Measurements from ENCODE around the gene RAP1GAP.

RAP1GAP gene

DNA sequence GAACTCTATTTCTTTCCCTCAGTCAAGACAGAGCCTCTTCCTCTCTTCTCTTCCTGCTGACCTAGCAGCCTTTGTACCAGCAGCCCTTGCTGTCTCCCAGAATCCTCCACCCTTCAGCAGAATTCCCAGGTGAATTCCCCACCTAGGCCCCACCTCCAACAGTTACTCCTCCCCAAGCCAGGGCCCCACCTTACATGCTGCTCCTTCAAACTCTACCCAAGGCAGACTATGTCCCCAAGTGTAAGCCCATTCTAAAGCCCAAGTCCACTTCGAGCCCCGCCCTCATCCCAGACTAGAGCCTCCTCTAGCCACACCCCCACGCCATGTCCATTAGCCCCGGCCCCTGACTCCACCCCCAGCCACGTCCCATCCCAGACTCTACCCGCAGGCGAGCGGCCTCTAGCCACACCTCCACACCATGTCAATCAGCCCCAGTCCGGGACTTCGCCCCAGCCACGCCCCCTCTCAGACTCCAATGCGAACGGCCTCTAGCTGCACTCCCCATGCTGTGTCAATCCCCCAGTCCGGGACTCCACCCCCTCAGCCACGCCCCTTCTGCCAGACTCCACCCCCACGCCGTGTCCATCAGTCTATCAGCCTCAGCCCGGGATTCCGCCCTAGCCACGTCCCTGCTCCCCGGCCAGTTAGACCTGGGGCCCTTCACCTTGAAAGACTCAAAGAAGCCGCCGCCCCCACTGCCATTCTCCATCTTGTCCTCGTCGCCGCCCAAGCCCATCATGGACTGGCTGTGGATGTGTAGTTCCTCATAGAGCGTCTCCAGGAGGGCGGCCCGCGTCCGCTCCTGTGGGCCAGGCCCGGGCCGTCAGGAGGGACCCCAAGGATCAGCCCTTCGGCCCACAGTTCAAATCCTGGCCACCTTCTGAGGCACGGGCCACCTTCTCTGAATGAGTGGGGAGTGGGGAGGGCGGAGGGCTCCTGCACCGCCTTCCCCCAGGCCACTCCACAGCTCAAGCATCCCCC, 61.3 kb downstream of the RAP1GAP start:
- TF ChIP-seq CTCF (IDR thresholded peaks at IDR 0.05; ENCODE audit: borderline replicate concordance, control extremely low read depth, extremely low read depth, insufficient read depth, missing control alignments), result no peak
- peak; percentile 97 for DNase-seq (ENCODE audit: low spot score)
- in situ Hi-C loops (cut with MboI; ENCODE audit: low sequenced_read_pairs, unreplicated experiment), result no loop called here

DNA sequence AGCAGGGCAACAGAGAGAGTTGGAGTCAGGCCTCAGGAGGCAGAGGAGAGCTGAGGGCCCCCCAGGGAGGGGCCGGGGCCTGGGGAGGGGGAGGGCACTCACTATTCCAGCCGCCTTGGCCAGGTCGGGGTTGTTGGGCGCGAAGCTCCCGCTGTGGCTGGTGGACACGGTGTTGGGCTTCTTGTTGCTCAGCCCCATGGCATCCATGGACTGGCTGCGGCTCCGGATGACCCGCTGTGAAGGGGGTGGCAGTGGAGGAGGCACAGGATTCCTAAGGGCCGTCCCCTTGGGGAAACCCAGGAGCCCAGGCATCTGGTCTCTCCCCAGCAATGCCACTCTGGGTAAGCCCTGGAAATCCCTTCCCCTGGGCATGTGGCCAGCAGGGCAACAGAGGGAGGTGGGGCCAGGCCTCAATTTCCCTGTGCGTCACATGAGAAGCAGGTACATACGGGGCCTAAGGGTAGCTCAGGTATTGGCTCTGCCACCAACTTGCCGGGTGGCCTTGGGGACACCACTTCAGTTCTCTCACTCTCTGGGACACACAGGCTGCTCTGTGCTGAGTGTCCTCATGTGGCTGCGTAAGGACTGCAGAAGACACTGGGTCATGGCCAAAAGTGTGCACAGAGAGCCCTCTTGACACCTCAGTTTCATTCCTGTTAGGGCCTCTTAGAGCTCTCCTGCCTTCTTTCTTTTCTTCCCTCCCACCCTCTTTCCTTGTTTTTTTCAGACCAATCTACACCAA, 63.0 kb downstream of the RAP1GAP start:
- in situ Hi-C loops (cut with MboI; ENCODE audit: low sequenced_read_pairs, unreplicated experiment), result no loop called here
- no peak for DNase-seq (ENCODE audit: low spot score)
- no peak for TF ChIP-seq CTCF (IDR thresholded peaks at IDR 0.05; ENCODE audit: borderline replicate concordance, control extremely low read depth, extremely low read depth, insufficient read depth, missing control alignments)

GRCh38 chr1:21605012-21605715, 64.0 kb downstream of the RAP1GAP start:
- no peak for DNase-seq (ENCODE audit: low spot score)
- no peak for TF ChIP-seq CTCF (IDR thresholded peaks at IDR 0.05; ENCODE audit: borderline replicate concordance, control extremely low read depth, extremely low read depth, insufficient read depth, missing control alignments)
- in situ Hi-C loops (cut with MboI; ENCODE audit: low sequenced_read_pairs, unreplicated experiment), result no loop called here

DNA sequence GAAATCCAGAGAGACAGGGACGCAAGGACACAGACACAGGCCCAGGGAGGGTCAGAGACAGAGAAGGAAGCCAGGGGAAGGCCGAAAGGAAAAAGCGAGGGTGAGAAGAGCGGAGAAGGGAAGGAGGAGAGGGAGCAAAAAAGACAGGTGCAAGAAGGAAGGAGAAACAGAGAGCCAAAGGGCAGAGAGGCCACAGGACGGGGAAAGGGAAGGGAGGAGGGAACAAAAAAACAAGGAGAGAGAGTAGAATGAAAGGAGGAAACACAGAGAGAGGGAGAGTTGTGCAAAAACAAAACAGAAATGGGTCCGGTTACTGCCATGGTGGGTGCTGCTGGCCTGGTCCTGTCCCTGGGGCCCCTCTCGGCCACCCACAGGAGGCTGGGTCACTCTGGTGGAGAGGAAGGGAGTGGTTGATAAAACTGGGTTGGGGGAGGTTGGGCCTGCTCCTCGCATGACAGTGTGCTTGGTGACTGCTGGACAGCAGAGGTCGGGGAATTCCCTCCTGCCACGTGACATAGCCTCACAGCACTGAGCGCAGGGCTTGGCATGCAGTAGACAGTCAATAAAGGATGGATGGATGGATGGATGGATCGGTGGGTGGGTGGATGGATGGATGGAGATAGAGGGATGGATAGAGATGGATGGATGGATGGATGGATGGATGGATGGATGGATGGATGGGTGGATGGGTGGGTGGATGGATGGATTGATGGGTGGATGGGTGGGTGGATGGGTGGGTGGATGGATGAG, 64.8 kb downstream of the RAP1GAP start:
- no peak for TF ChIP-seq CTCF (IDR thresholded peaks at IDR 0.05; ENCODE audit: borderline replicate concordance, control extremely low read depth, extremely low read depth, insufficient read depth, missing control alignments)
- in situ Hi-C loops (cut with MboI; ENCODE audit: low sequenced_read_pairs, unreplicated experiment), result no loop called here
- no peak for DNase-seq (ENCODE audit: low spot score)

DNA sequence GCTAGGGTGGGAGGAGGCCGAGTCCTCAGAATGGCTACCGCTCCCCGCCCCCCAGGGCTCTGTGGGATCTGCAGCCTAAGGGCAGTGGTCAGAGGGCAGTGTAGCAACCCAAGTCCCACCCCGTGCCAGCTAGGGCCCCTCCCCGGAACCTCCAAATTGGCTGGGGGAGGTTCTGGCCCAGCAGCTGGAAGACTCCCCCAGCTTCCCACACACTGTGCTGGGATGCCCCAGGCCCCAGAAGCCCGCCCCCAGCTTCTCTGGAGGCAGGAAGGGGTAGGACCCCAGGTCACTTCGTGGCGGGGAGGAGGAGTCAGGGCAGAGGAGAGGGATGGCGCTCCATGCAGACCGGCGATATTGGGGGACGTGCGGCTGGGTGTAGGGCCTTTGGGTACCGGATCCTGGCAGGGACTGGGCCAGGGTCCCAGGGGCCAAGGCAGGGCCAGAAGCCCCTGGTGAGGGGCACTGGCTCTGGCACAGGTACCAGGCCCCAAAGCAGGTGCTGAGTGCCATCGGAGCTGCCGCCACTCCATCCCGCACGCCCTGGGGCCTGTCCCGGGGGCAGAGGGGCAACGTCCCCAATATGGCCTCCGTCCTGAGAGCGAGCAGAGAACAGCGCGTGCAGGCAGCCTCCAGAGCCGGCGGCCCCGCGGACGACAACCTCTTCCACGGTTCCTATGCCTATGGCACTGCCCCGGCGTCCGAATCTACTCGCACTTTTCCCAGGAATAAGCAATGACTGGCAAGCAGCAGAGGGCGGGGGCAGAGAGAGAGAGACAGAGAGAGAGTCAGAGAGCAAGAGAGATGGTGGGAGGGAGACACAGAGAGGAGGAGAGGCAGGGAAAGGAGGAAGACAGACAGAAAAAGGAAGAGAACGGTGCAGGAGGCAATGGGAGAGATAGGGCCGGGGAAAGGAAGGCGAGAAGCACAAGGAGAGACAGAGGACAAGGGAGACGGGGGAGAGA, 65.7 kb downstream of the RAP1GAP start:
- DNase-seq (ENCODE audit: low spot score), result no peak
- in situ Hi-C loops (cut with MboI; ENCODE audit: low sequenced_read_pairs, unreplicated experiment), result no loop called here
- no peak for TF ChIP-seq CTCF (IDR thresholded peaks at IDR 0.05; ENCODE audit: borderline replicate concordance, control extremely low read depth, extremely low read depth, insufficient read depth, missing control alignments)
